K562 (cell line): ENCODE results near the gene MLXIPL. TPM values are rescaled to one million over a fixed set of nuclear protein-coding genes. Genes with fewer than 3 reads are reported as not detected.
A peak's percentile ranks its signal among the peaks of the same experiment; 100 is the strongest.

Source experiments
- FOXA1 ChIP-seq: fragments of 450-650 bp; IDR thresholded peaks from 2 replicates; pipeline ENCODE4 v1.6.1; 2016; ENCODE audit warnings: mild to moderate bottlenecking, borderline replicate concordance
- FOXM1 ChIP-seq, 2 experiments: fragments of 450-650 bp in 1 of 2; sonication (generic) in 1 of 2; formaldehyde crosslinking in 1 of 2; IDR thresholded peaks; 2 replicates each; pipeline versions ENCODE4 v1.6.1 to v1.9.0; 2017 to 2022; ENCODE audit warnings: low read depth in 2 of 2, mild to moderate bottlenecking in 2 of 2, missing genetic modification reagents in 1 of 2, moderate library complexity in 1 of 2
- GTF2F1 ChIP-seq: IDR thresholded peaks from 2 replicates; pipeline ENCODE4 v1.6.1; 2011; ENCODE audit warnings: low read depth, low read length, improper control_type of control experiment
- HNRNPH1 ChIP-seq: fragments of 200-400 bp; formaldehyde crosslinking; optimal IDR thresholded peaks from 2 replicates; pipeline ENCODE3; 2017; ENCODE audit warnings: low read depth, mild to moderate bottlenecking, low read length, moderate library complexity
- HSF4 ChIP-seq: fragments of 250-450 bp; sonication (Bioruptor Pico); IDR thresholded peaks from 2 replicates; pipeline ENCODE4 v2.1.2; 2022; ENCODE audit warnings: mild to moderate bottlenecking, moderate library complexity, borderline replicate concordance
- NFIC ChIP-seq: fragments of 450-650 bp; IDR thresholded peaks from 2 replicates; pipeline ENCODE4 v1.6.1; 2017; ENCODE audit warnings: mild to moderate bottlenecking, inconsistent platforms
- NR2C2 ChIP-seq, 2 experiments: fragments of 200-800 bp in 1 of 2; sonication (Bioruptor generic) in 1 of 2; sonication (generic) in 1 of 2; formaldehyde crosslinking in 1 of 2; IDR thresholded peaks; 2 replicates each; pipeline versions ENCODE4 v1.6.1 to v1.8.0; 2016 to 2022; ENCODE audit warnings: mild to moderate bottlenecking in 1 of 2, missing compliant biosample characterization in 1 of 2, missing genetic modification characterization in 1 of 2, missing genetic modification reagents in 1 of 2
- POLR2G ChIP-seq: fragments of 200-400 bp; formaldehyde crosslinking; IDR thresholded peaks from 2 replicates; pipeline ENCODE4 v1.6.1; 2017; ENCODE audit warnings: low read depth, mild to moderate bottlenecking, antibody characterized with exemption, low read length, moderate library complexity
- POU5F1 ChIP-seq: fragments of 150-350 bp; IDR thresholded peaks from 2 replicates; pipeline ENCODE4 v1.6.1; 2014; ENCODE audit warnings: borderline replicate concordance, low read length, low read depth, mild to moderate bottlenecking; ENCODE audit not compliant: partially characterized antibody
- PRPF4 ChIP-seq: fragments of 200-400 bp; formaldehyde crosslinking; IDR thresholded peaks from one replicate; pipeline ENCODE4 v1.6.1; 2017; ENCODE audit warnings: low read length, low read depth, mild to moderate bottlenecking; ENCODE audit not compliant: insufficient read depth, poor library complexity, severe bottlenecking
- RAD51 ChIP-seq: fragments of 450-650 bp; IDR thresholded peaks from 2 replicates; pipeline ENCODE4 v1.7.1; 2016; ENCODE audit warnings: low read depth, mild to moderate bottlenecking, borderline replicate concordance
- SMAD2 ChIP-seq: fragments of 150-350 bp; IDR thresholded peaks from 2 replicates; pipeline ENCODE4 v1.6.1; 2014; ENCODE audit warnings: low read depth, mild to moderate bottlenecking, low read length
- THAP12 ChIP-seq: fragments of 250-450 bp; sonication (Bioruptor Pico); IDR thresholded peaks from 2 replicates; pipeline ENCODE4 v1.9.0; 2021; ENCODE audit warnings: mild to moderate bottlenecking, inconsistent platforms
- ZFP30 ChIP-seq: fragments of 250-450 bp; sonication (Bioruptor Pico); IDR thresholded peaks from 2 replicates; pipeline ENCODE4 v1.8.0; 2022; ENCODE audit warnings: moderate library complexity, mild to moderate bottlenecking, inconsistent platforms, borderline replicate concordance
- ZNF174 ChIP-seq: fragments of 250-450 bp; sonication (Bioruptor Pico); IDR thresholded peaks from 2 replicates; pipeline ENCODE4 v1.4.0; 2020; ENCODE audit warnings: mild to moderate bottlenecking
- ZNF518B ChIP-seq: fragments of 250-450 bp; sonication (Bioruptor Pico); IDR thresholded peaks from 2 replicates; pipeline ENCODE4 v1.5.0; 2021; ENCODE audit warnings: mild to moderate bottlenecking, moderate library complexity
- ZNF586 ChIP-seq: fragments of 450-650 bp; formaldehyde crosslinking; conservative IDR thresholded peaks from 2 replicates; pipeline ENCODE4 v1.4.0; 2020; ENCODE audit warnings: mild to moderate bottlenecking, moderate library complexity
- ZNF644 ChIP-seq: fragments of 200-800 bp; sonication (Bioruptor generic); IDR thresholded peaks from 2 replicates; pipeline ENCODE4 v1.6.1; 2016; ENCODE audit warnings: low read depth, missing genetic modification characterization, missing compliant biosample characterization
- polyA plus RNA-seq, 8 experiments: library from polyadenylated mRNA; depleted of rRNA in 4 of 8; stranded (reverse) in 5 of 8; unstranded in 3 of 8; fragments of >200 nt; fragmentation: Nextera tagmentation in 2 of 8; fragmentation: Illumina TruSeq in 1 of 8; extraction: Ambion mirVana in 2 of 8; extraction: Trizol in 1 of 8; gene quantifications; 2 replicates each; pipeline versions ENCODE4 v1.2.1 to v1.2.3, GENCODE V29; 2011 to 2014; ENCODE audit warnings: inconsistent platforms in 1 of 8, missing spikeins in 1 of 8
- total RNA-seq, 7 experiments: library from RNA; depleted of rRNA in 6 of 7; stranded (reverse); fragments of >200 nt in 6 of 7; fragmentation: Illumina TruSeq in 2 of 7; extraction: Trizol in 2 of 7; gene quantifications; 2 replicates each; pipeline versions ENCODE4 v1.2.1 to v1.2.3, GENCODE V29; 2011 to 2021; ENCODE audit warnings: low replicate concordance in 1 of 7
- TF ChIP-seq, protein P1 (sequence below): fragments of 450-650 bp; IDR thresholded peaks from 2 replicates; pipeline ENCODE4 v1.6.1; 2018; ENCODE audit warnings: mild to moderate bottlenecking, low read depth; ENCODE audit not compliant: partially characterized antibody

The MLXIPL gene
- total and polyA plus RNA-seq, 9 of the 15 experiments (the other 6 are each of a cell fraction or from before 2014, with no cell fraction given) = 0.11 to 18.4 (median 1.4) TPM

GRCh38 chr7:73572767-73573186, 51.5 kb downstream of the MLXIPL start (continued):
- TF ChIP-seq FOXM1 (IDR thresholded peaks at IDR 0.05; ENCODE audit: low read depth) (peak; percentile 27; the same call in 1 of the 2 replicates), FOXM1 (CRISPR knock-in tag; IDR thresholded peaks at IDR 0.05; ENCODE audit: low read depth) (no peak), POU5F1 (no peak), POLR2G (0 out of 2 replicates have a peak, but pooled peaks have one; percentile 24), HSF4 (CRISPR knock-in tag) (no peak), GTF2F1 (no peak), ZNF586 (no peak), FOXA1 (no peak), ZNF174 (CRISPR knock-in tag) (no peak), ZFP30 (CRISPR knock-in tag) (no peak), ZNF644 (tag) (no peak), SMAD2 (no peak), NFIC (peak; percentile 72), RAD51 (peak; percentile 19; the same call in 1 of the 2 replicates), NR2C2 (CRISPR knock-in tag; IDR thresholded peaks at IDR 0.05) (peak; percentile 92), NR2C2 (tag; IDR thresholded peaks at IDR 0.05) (peak; percentile 89), PRPF4 (no peak), HNRNPH1 (no peak), THAP12 (no peak), ZNF518B (CRISPR knock-in tag) (no peak)
- TF ChIP-seq, protein P1, sequence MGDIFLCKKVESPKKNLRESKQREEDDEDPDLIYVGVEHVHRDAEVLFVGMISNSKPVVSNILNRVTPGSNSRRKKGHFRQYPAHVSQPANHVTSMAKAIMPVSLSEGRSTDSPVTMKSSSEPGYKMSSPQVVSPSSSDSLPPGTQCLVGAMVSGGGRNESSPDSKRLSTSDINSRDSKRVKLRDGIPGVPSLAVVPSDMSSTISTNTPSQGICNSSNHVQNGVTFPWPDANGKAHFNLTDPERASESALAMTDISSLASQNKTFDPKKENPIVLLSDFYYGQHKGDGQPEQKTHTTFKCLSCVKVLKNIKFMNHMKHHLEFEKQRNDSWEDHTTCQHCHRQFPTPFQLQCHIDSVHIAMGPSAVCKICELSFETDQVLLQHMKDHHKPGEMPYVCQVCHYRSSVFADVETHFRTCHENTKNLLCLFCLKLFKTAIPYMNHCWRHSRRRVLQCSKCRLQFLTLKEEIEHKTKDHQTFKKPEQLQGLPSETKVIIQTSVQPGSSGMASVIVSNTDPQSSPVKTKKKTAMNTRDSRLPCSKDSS = no peak
